Erythroblast (primary cell): Measurements from ENCODE around the gene CTNND2.

Source experiments
- GATA1 ChIP-seq: IDR thresholded peaks from 2 replicates; pipeline ENCODE4 v1.6.1; 2011; ENCODE audit warnings: low read depth, mild to moderate bottlenecking, control low read depth, low read length, moderate library complexity
- POLR2A ChIP-seq: IDR thresholded peaks from 2 replicates; pipeline ENCODE4 v1.6.1; 2011; ENCODE audit warnings: mild to moderate bottlenecking, low read length

GRCh38 chr5:11044581-11044980 lies 859.7 kb downstream of the CTNND2 start:
- TF ChIP-seq POLR2A (no peak), GATA1 (no peak)
